Activated T-cell treated with anti-CD3 and anti-CD28 coated beads, Interleukin-2, amount 50 U/mL, for 24 hours (primary cell): ENCODE measurements around the gene PAMR1.
"Not testable (repeated sequence)": the region's sequence is repeated elsewhere in the genome, so short reads cannot be mapped to it uniquely, and the experiment has no call there.

Experiments used
- DNase-seq: peaks from one replicate; pipeline ENCODE4 v3.0.0-alpha.2; 2020
- H3K27ac Mint-ChIP-seq: 2 replicates; pipeline ENCODE4 v1.8.0; 2020; ENCODE audit warnings: mild to moderate bottlenecking, mixed read lengths
- H3K27me3 Mint-ChIP-seq: 2 replicates; pipeline ENCODE4 v1.8.0; 2020; ENCODE audit warnings: mixed read lengths
- H3K36me3 Mint-ChIP-seq: 2 replicates; pipeline ENCODE4 v1.8.0; 2020; ENCODE audit warnings: low read depth, mixed read lengths
- H3K4me1 Mint-ChIP-seq: 2 replicates; pipeline ENCODE4 v1.8.0; 2020; ENCODE audit warnings: low read depth, mixed read lengths
- H3K4me3 Mint-ChIP-seq: 2 replicates; pipeline ENCODE4 v1.8.0; 2020; ENCODE audit warnings: mild to moderate bottlenecking, moderate library complexity, mixed read lengths
- H3K9me3 Mint-ChIP-seq: 2 replicates; pipeline ENCODE4 v1.8.0; 2020; ENCODE audit warnings: mixed read lengths

PAMR1 gene

DNA sequence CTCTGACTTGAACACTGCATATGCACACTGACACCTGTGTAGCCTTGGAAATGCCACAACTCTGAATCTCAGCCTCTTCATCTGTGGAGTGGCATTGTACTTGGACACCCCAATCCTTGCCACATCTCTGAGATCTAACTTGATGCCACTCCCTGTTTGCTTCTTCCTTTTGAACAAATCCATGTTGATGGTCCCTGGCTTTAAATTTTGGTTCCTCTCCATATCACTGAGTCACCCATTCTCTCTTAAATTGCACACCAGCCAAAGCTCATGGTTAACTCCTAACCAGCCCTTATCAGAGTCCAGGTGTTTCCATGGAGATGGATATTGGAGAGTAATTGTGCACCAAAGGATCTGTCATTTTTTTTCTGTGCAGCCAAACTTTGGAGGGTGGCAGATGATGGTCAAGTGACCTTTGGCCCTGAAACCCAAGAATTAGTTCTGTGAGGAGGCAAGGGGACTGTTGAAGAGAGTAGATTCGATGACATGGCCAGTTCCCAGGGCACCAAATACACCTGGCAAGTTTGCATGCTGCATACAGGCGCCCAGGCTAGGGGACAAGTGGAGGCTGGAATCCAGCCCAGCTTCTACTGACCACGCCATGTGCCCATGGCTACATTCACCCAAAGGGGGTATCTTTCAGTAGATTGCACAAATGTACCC lies 25.1 kb upstream of the PAMR1 start:
- no peak overlapping the region for H3K4me3 Mint-ChIP-seq
- no peak overlapping the region for H3K27ac Mint-ChIP-seq
- DNase-seq, result no peak
- no peaks in the 10 kb centered on the region for H3K36me3 Mint-ChIP-seq
- no peaks in the 10 kb centered on the region for H3K9me3 Mint-ChIP-seq
- no peaks in the 10 kb centered on the region for H3K4me1 Mint-ChIP-seq
- peaks cover 33% of the 10 kb centered on the region for H3K27me3 Mint-ChIP-seq

- no peaks in the 10 kb centered on the region for H3K36me3 Mint-ChIP-seq
- no peak overlapping the region for H3K27ac Mint-ChIP-seq
- peaks cover 29% of the 10 kb centered on the region for H3K27me3 Mint-ChIP-seq
Measured at GRCh38 chr11:35549787-35550186, 24.4 kb upstream of the PAMR1 start.

DNA sequence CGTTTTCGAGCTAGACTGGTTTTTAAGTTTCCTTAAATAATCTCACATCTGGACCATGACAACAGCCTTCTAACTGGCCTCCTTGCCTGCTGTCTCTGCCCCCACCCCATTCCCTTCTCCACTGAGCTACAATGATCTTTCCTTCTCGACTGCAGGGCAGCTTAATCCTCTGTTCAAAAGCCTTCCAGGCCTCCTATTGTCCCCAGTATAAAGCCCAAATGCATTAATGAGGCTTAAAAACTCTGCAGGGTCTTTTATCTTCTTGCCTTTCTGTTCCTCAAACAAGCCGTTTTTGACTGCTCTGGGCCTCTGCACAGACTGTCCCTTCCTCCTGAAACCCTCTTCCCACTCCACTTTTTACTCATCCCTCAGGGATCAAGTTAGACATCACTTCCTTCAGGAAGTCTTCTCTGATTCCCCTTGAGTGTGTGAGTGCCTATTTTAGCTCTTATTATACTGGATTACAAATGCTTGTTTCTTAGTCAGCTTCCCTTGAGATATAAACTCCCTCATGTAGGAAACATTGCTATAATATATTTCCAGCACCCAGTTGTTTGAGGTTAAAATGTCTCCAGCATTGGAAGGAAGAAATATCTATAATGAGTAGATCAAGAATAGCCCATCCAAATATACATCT lies 23.6 kb upstream of the PAMR1 start:
- Mint-ChIP-seq H3K36me3 (no peaks in the 10 kb centered on the region), H3K9me3 (peaks cover 2% of the 10 kb centered on the region), H3K27me3 (peaks cover 25% of the 10 kb centered on the region), H3K4me3 (no peak overlapping the region), H3K4me1 (no peaks in the 10 kb centered on the region), H3K27ac (no peak overlapping the region)
- no peak for DNase-seq

More at GRCh38 chr11:35549787-35550186, 24.4 kb upstream of the PAMR1 start:
- no peak overlapping the region for H3K4me3 Mint-ChIP-seq
- no peaks in the 10 kb centered on the region for H3K4me1 Mint-ChIP-seq
- no peaks in the 10 kb centered on the region for H3K9me3 Mint-ChIP-seq
- no peak for DNase-seq

DNA sequence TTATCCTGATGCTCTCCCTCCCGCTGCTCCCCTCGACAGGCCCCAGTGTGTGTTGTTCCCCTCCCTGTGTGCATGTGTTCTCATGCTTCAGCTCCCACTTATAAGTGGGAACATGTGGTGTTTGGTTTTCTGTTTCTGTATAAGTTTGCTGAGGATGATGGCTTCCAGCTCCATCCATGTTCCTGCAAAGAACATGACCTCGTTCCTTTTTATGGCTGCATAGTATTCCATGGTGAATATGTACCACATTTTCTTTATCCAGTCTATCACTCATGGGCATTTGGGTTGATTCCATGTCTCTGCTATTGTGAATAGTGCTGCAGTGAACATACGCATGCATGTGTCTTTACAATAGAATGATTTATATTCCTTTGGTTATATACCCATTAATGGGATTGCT lies 22.6 kb upstream of the PAMR1 start:
- H3K36me3 Mint-ChIP-seq, H3K27ac Mint-ChIP-seq, H3K4me3 Mint-ChIP-seq, H3K9me3 Mint-ChIP-seq, DNase-seq, H3K4me1 Mint-ChIP-seq: not testable (repeated sequence)
- peaks cover 23% of the 10 kb centered on the region for H3K27me3 Mint-ChIP-seq

DNA sequence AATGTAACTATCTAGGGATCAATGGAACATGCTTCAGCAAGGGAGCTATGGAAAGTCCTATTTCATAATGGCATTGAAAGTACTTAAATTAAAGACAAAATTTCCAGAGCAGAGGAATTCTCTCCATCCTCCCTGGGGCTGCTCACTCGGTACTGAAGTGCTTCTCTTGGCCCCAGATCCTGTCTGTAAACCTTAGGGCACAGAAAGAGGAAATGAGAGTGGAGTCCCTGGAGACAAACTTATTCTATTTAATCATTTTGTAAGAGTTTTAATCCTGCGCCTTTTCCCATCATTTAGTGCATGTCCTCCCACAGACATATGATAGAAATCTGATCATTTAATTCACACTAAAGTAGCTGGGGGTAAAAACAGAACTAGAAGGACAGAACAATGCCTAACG lies 20.9 kb upstream of the PAMR1 start:
- no peaks in the 10 kb centered on the region for H3K4me1 Mint-ChIP-seq
- H3K27ac Mint-ChIP-seq, result no peak overlapping the region
- no peak overlapping the region for H3K4me3 Mint-ChIP-seq
- DNase-seq, result no peak
- no peaks in the 10 kb centered on the region for H3K36me3 Mint-ChIP-seq
- peaks cover 2% of the 10 kb centered on the region for H3K9me3 Mint-ChIP-seq
- H3K27me3 Mint-ChIP-seq, result peaks cover 15% of the 10 kb centered on the region

DNA sequence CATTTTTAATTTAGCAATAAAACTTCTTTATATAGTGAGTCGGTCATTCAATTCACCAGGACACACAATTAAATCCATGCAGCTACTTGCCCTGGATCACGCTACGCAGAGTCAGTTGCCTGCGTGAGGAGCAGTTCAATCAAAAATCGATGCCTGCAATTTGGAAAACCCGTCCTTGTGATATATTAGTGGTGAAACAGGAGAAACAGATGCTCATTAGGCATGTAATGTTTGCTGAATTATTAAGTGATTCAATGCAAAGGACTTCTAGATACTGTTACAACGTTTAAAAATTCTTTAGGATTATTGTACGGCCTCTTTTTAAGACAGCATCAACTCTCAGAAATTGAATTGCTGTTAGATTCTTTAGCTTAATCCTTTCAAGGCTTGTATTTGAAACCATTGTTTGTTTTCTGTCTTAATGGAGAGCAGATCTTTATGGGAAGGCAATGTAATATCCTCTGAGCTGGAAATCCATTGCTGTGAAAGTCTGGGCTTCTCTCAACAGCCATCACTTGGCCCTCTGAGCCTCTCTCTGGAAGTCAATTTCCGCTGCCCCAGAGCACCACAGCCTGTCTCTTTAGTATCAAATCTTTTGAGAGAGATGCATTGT lies 20.1 kb upstream of the PAMR1 start:
- H3K27me3 Mint-ChIP-seq, result peaks cover 15% of the 10 kb centered on the region

DNA sequence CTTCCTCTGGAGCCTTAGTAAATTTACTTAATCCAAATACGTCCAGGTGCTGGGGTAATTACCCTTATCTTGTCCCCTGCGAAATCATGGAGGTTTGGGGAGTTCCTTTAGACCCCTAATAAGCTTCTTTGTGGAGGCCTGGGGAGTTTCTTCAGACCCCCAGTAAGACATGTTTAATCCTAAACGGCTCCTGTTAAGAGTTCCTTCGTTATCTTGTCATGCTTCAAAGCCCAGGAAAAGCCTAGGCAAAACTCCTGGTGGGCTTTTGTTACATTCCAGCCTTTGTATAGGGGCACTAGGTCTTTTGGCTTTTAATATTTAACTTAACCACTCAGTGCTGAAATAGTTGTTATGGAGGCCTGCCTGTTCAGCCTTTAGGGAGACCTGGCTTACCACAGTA lies 18.1 kb upstream of the PAMR1 start:
- Mint-ChIP-seq H3K9me3 (peaks cover 2% of the 10 kb centered on the region), H3K4me1 (no peaks in the 10 kb centered on the region), H3K4me3 (no peak overlapping the region), H3K27ac (no peak overlapping the region), H3K36me3 (no peaks in the 10 kb centered on the region), H3K27me3 (peaks cover 11% of the 10 kb centered on the region)
- DNase-seq, result no peak

More for the DNA sequence above, 20.1 kb upstream of the PAMR1 start:
- peaks cover 2% of the 10 kb centered on the region for H3K9me3 Mint-ChIP-seq
- no peaks in the 10 kb centered on the region for H3K4me1 Mint-ChIP-seq
- no peak overlapping the region for H3K27ac Mint-ChIP-seq
- no peak for DNase-seq
- no peaks in the 10 kb centered on the region for H3K36me3 Mint-ChIP-seq
- H3K4me3 Mint-ChIP-seq, result no peak overlapping the region

- DNase-seq, result no peak
- H3K4me1 Mint-ChIP-seq, result no peaks in the 10 kb centered on the region
- no peak overlapping the region for H3K27ac Mint-ChIP-seq
- H3K27me3 Mint-ChIP-seq, result peaks cover 8% of the 10 kb centered on the region
- H3K36me3 Mint-ChIP-seq, result no peaks in the 10 kb centered on the region
- no peak overlapping the region for H3K4me3 Mint-ChIP-seq
- peaks cover 2% of the 10 kb centered on the region for H3K9me3 Mint-ChIP-seq
Measured at GRCh38 chr11:35541621-35542375, 16.4 kb upstream of the PAMR1 start.

DNA sequence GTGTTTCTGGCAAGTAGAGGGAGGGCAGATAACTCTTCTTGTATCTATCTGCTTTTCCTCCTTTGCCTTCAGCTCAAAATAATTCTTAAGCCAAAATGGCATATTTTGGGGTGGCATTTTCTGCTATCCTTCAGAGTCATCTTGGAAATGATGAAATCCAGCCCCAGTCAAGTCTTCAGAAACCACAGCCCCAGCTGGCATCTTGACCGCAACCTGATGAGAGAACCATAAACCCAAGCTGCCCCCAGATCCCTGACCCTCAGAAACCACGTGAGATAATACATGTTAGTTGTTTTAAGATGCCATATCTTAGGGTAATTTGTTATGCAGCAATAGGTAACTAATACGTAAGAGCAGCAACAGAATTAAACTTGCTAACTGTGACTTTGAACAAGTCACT lies 15.1 kb upstream of the PAMR1 start:
- H3K9me3 Mint-ChIP-seq, result peaks cover 2% of the 10 kb centered on the region
- H3K27me3 Mint-ChIP-seq, result peaks cover 9% of the 10 kb centered on the region
- H3K36me3 Mint-ChIP-seq, result no peaks in the 10 kb centered on the region
- H3K27ac Mint-ChIP-seq, result no peak overlapping the region
- H3K4me1 Mint-ChIP-seq, result no peaks in the 10 kb centered on the region
- DNase-seq, result no peak
- no peak overlapping the region for H3K4me3 Mint-ChIP-seq

DNA sequence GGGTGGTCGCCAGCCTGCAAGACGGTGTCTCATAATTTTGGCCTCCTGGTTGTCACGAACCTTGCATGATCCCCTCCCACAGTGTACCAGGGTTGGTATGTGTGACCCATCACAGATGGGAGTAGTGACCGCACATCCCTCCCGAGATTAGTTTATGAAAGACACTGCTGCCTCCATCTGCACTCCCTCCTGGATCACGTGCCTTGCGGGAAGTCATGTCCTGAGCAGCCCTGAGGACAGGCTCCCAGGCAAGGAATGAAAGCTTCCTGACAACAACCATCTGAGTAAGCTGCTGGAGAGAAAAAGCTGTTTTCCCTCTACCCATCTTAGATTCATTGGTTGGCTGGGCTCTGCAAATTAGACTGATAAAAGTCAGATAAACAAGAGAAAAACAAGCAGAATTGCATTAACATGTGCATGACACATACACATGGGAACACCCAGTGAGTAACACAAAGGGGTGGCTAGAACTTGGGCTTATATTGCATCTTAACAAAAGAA lies 14.4 kb upstream of the PAMR1 start:
- H3K27ac Mint-ChIP-seq, result no peak overlapping the region
- H3K27me3 Mint-ChIP-seq, result peaks cover 13% of the 10 kb centered on the region
- H3K36me3 Mint-ChIP-seq, result no peaks in the 10 kb centered on the region
- no peak overlapping the region for H3K4me3 Mint-ChIP-seq
- DNase-seq, result no peak
- no peaks in the 10 kb centered on the region for H3K4me1 Mint-ChIP-seq
- H3K9me3 Mint-ChIP-seq, result peaks cover 2% of the 10 kb centered on the region

GRCh38 chr11:35539256-35539655 lies 13.8 kb upstream of the PAMR1 start:
- Mint-ChIP-seq H3K36me3 (no peaks in the 10 kb centered on the region), H3K9me3 (no peaks in the 10 kb centered on the region), H3K4me1 (no peaks in the 10 kb centered on the region), H3K27ac (no peak overlapping the region), H3K27me3 (peaks cover 13% of the 10 kb centered on the region), H3K4me3 (no peak overlapping the region)
- no peak for DNase-seq

GRCh38 chr11:35536470-35536869 lies 11.1 kb upstream of the PAMR1 start:
- no peaks in the 10 kb centered on the region for H3K9me3 Mint-ChIP-seq
- no peaks in the 10 kb centered on the region for H3K4me1 Mint-ChIP-seq
- no peak for DNase-seq
- H3K27me3 Mint-ChIP-seq, result peaks cover 17% of the 10 kb centered on the region
- no peaks in the 10 kb centered on the region for H3K36me3 Mint-ChIP-seq
- H3K27ac Mint-ChIP-seq, result no peak overlapping the region
- no peak overlapping the region for H3K4me3 Mint-ChIP-seq

DNA sequence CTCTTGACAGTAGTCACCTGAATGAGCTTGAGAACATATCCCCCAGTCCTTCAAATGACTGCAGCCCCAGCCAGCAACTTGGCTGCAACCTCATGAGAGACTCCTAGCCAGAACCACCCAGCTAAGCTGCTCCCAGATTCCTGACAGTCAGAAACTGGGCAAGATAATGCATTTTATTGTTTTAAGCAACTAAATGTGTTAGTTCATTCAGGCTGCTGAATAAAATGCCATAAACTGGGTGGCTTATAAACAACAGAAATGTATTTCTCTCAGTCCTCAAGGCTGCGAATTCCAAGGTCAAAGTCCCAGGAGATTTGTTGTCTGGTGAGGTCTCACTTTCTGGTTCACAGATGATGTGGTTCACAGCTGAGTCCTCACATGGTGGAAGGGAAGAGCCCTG lies 5.8 kb upstream of the PAMR1 start:
- no peak for DNase-seq
- Mint-ChIP-seq H3K4me3 (no peak overlapping the region), H3K4me1 (peaks cover 1% of the 10 kb centered on the region), H3K27ac (no peak overlapping the region), H3K9me3 (no peaks in the 10 kb centered on the region), H3K27me3 (peaks cover 51% of the 10 kb centered on the region), H3K36me3 (no peaks in the 10 kb centered on the region)

- Mint-ChIP-seq H3K4me1 (peaks cover 6% of the 10 kb centered on the region), H3K27me3 (peaks cover 61% of the 10 kb centered on the region), H3K4me3 (no peak overlapping the region), H3K36me3 (no peaks in the 10 kb centered on the region), H3K27ac (no peak overlapping the region), H3K9me3 (no peaks in the 10 kb centered on the region)
- DNase-seq, result no peak
Measured at GRCh38 chr11:35529971-35530495, 4.6 kb upstream of the PAMR1 start.
